Measurements from ENCODE around the gene SMG6.
"Not testable (repeated sequence)": the region's sequence is repeated elsewhere in the genome, so short reads cannot be mapped to it uniquely, and the experiment has no call there.

The SMG6 gene

GRCh38 chr17:2170023-2170422 is 133.6 kb downstream of the SMG6 start:
- Histone ChIP-seq H3F3A (ENCODE audit: insufficient read depth) (no peaks in the 10 kb centered on the region), H3K36me3 (ENCODE audit: low read length) (no peaks in the 10 kb centered on the region), H2AFZ (ENCODE audit: low read depth, low read length, severe bottlenecking) (no peak overlapping the region), H3K9me3 (ENCODE audit: insufficient read depth, low read length) (no peaks in the 10 kb centered on the region), H3K9ac (ENCODE audit: low read length) (no peak overlapping the region), H3K4me3 (ENCODE audit: insufficient read depth, low read length, poor library complexity, severe bottlenecking) (no peak overlapping the region), H3K9me2 (replicated peaks; ENCODE audit: insufficient read depth, low read length) (no peaks in the 10 kb centered on the region), H3K27me3 (ENCODE audit: low read length) (no peaks in the 10 kb centered on the region), H3K79me2 (ENCODE audit: insufficient read depth, low read length) (no peaks in the 10 kb centered on the region), H3K4me2 (ENCODE audit: low read depth, low read length, poor library complexity, severe bottlenecking) (no peak overlapping the region), H3K27ac (ENCODE audit: low read depth, low read length) (no peak overlapping the region), H4K20me1 (ENCODE audit: low read depth, low read length) (no peaks in the 10 kb centered on the region)
- TF ChIP-seq CTCF (IDR thresholded peaks at IDR 0.05; ENCODE audit: insufficient read depth, low read length, poor library complexity, severe bottlenecking), result peak; percentile 20
- no peak for TF ChIP-seq EZH2phosphoT487 (conservative IDR thresholded peaks at IDR 0.05; ENCODE audit: low read length)

- H3K36me3 ChIP-seq (ENCODE audit: low read length); H3K9ac ChIP-seq (ENCODE audit: low read length): not testable (repeated sequence)
These were observed 137.9 kb downstream of the SMG6 start for GRCh38 chr17:2165723-2166122.

DNA sequence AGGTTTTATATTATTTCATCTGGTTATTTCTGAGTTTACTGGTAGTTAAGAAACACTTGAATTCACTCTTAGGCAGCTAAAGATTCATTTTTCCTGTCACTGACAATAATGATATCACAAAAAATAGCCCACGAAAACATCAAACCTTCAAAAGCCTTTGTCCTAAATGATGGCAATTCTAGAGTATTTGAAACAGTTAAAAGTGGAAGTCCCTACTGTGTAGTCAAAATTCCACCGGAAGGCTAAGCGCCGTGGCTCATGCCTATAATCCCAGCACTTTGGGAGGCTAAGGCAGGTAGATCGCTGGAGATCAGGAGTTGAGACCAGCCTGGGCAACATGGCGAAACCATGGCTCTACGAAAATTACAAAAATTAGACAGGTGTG is 145.2 kb downstream of the SMG6 start:
- H3K9me3 ChIP-seq (ENCODE audit: insufficient read depth, low read length), result no peaks in the 10 kb centered on the region
- no peaks in the 10 kb centered on the region for H3F3A ChIP-seq (ENCODE audit: insufficient read depth)
- no peak overlapping the region for H2AFZ ChIP-seq (ENCODE audit: low read depth, low read length, severe bottlenecking)
- no peaks in the 10 kb centered on the region; the same call in 1 of the 2 replicates for H3K36me3 ChIP-seq (ENCODE audit: low read length)
- no peaks in the 10 kb centered on the region for H3K9me2 ChIP-seq (replicated peaks; ENCODE audit: insufficient read depth, low read length)
- H3K79me2 ChIP-seq (ENCODE audit: insufficient read depth, low read length), result no peaks in the 10 kb centered on the region
- H4K20me1 ChIP-seq (ENCODE audit: low read depth, low read length), result no peaks in the 10 kb centered on the region
- H3K27me3 ChIP-seq (ENCODE audit: low read length), result no peaks in the 10 kb centered on the region
- H3K27ac ChIP-seq (ENCODE audit: low read depth, low read length), result no peak overlapping the region
- H3K4me2 ChIP-seq (ENCODE audit: low read depth, low read length, poor library complexity, severe bottlenecking), result no peak overlapping the region
- no peak overlapping the region for H3K4me3 ChIP-seq (ENCODE audit: insufficient read depth, low read length, poor library complexity, severe bottlenecking)
- no peak overlapping the region for H3K9ac ChIP-seq (ENCODE audit: low read length)
- TF ChIP-seq CTCF (IDR thresholded peaks at IDR 0.05; ENCODE audit: insufficient read depth, low read length, poor library complexity, severe bottlenecking), result no peak
- no peak for TF ChIP-seq EZH2phosphoT487 (conservative IDR thresholded peaks at IDR 0.05; ENCODE audit: low read length)

More at GRCh38 chr17:2165723-2166122, 137.9 kb downstream of the SMG6 start:
- not testable (repeated sequence) for H3K27me3 ChIP-seq (ENCODE audit: low read length); H3K4me2 ChIP-seq (ENCODE audit: low read depth, low read length, poor library complexity, severe bottlenecking); H2AFZ ChIP-seq (ENCODE audit: low read depth, low read length, severe bottlenecking); H3K9me2 ChIP-seq (replicated peaks; ENCODE audit: insufficient read depth, low read length); H3K79me2 ChIP-seq (ENCODE audit: insufficient read depth, low read length); H3F3A ChIP-seq (ENCODE audit: insufficient read depth); H3K27ac ChIP-seq (ENCODE audit: low read depth, low read length); H3K9me3 ChIP-seq (ENCODE audit: insufficient read depth, low read length); H4K20me1 ChIP-seq (ENCODE audit: low read depth, low read length); H3K4me3 ChIP-seq (ENCODE audit: insufficient read depth, low read length, poor library complexity, severe bottlenecking)

GRCh38 chr17:2157675-2158395 is 145.8 kb downstream of the SMG6 start:
- H3K36me3 ChIP-seq (ENCODE audit: low read length), result no peaks in the 10 kb centered on the region
- H3K4me2 ChIP-seq (ENCODE audit: low read depth, low read length, poor library complexity, severe bottlenecking), result no peak overlapping the region
- H3K27ac ChIP-seq (ENCODE audit: low read depth, low read length), result no peak overlapping the region
- no peak overlapping the region for H3K9ac ChIP-seq (ENCODE audit: low read length)
- TF ChIP-seq CTCF (IDR thresholded peaks at IDR 0.05; ENCODE audit: insufficient read depth, low read length, poor library complexity, severe bottlenecking) (no peak), EZH2phosphoT487 (conservative IDR thresholded peaks at IDR 0.05; ENCODE audit: low read length) (no peak)
- H2AFZ ChIP-seq (ENCODE audit: low read depth, low read length, severe bottlenecking), result no peak overlapping the region
- H3K27me3 ChIP-seq (ENCODE audit: low read length), result no peaks in the 10 kb centered on the region
- no peaks in the 10 kb centered on the region for H3K9me3 ChIP-seq (ENCODE audit: insufficient read depth, low read length)
- no peaks in the 10 kb centered on the region for H3K79me2 ChIP-seq (ENCODE audit: insufficient read depth, low read length)
- no peaks in the 10 kb centered on the region for H4K20me1 ChIP-seq (ENCODE audit: low read depth, low read length)
- H3F3A ChIP-seq (ENCODE audit: insufficient read depth), result no peaks in the 10 kb centered on the region
- H3K4me3 ChIP-seq (ENCODE audit: insufficient read depth, low read length, poor library complexity, severe bottlenecking), result no peak overlapping the region
- H3K9me2 ChIP-seq (replicated peaks; ENCODE audit: insufficient read depth, low read length), result no peaks in the 10 kb centered on the region
